NB4 (cell line): ENCODE results near the gene LMO1.

Source experiments
- DNase-seq: peaks from one replicate; pipeline ENCODE4 v3.0.0; 2010; ENCODE audit warnings: low read depth
- H3K4me3 ChIP-seq: one replicate; pipeline ENCODE4 v1.5.1; 2011; ENCODE audit warnings: mild to moderate bottlenecking, low read depth, low read length, moderate library complexity
- MYC ChIP-seq: IDR thresholded peaks from 2 replicates; pipeline ENCODE4 v1.6.1; 2011; ENCODE audit warnings: low read depth, low read length
- POLR2A ChIP-seq: IDR thresholded peaks from 2 replicates; pipeline ENCODE4 v1.6.1; 2011; ENCODE audit warnings: mild to moderate bottlenecking; ENCODE audit not compliant: insufficient read length; ENCODE audit errors: extremely low read depth
- TF ChIP-seq, protein P1 (sequence below): IDR thresholded peaks from one replicate; pipeline ENCODE4 v1.5.1; 2012; ENCODE audit warnings: low read depth, low read length
- TF ChIP-seq, protein P2 (sequence below): IDR thresholded peaks from 2 replicates; pipeline ENCODE4 v1.6.1; 2011; ENCODE audit warnings: low read depth, low read length

Gene LMO1

GRCh38 chr11:8261291-8261690 is 2.4 kb downstream of the LMO1 start:
- H3K4me3 ChIP-seq: no peak overlapping the region
- TF ChIP-seq POLR2A (no peak), MYC (no peak)
- TF ChIP-seq, protein P1, sequence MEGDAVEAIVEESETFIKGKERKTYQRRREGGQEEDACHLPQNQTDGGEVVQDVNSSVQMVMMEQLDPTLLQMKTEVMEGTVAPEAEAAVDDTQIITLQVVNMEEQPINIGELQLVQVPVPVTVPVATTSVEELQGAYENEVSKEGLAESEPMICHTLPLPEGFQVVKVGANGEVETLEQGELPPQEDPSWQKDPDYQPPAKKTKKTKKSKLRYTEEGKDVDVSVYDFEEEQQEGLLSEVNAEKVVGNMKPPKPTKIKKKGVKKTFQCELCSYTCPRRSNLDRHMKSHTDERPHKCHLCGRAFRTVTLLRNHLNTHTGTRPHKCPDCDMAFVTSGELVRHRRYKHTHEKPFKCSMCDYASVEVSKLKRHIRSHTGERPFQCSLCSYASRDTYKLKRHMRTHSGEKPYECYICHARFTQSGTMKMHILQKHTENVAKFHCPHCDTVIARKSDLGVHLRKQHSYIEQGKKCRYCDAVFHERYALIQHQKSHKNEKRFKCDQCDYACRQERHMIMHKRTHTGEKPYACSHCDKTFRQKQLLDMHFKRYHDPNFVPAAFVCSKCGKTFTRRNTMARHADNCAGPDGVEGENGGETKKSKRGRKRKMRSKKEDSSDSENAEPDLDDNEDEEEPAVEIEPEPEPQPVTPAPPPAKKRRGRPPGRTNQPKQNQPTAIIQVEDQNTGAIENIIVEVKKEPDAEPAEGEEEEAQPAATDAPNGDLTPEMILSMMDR: no peak
- DNase-seq: no peak

DNA sequence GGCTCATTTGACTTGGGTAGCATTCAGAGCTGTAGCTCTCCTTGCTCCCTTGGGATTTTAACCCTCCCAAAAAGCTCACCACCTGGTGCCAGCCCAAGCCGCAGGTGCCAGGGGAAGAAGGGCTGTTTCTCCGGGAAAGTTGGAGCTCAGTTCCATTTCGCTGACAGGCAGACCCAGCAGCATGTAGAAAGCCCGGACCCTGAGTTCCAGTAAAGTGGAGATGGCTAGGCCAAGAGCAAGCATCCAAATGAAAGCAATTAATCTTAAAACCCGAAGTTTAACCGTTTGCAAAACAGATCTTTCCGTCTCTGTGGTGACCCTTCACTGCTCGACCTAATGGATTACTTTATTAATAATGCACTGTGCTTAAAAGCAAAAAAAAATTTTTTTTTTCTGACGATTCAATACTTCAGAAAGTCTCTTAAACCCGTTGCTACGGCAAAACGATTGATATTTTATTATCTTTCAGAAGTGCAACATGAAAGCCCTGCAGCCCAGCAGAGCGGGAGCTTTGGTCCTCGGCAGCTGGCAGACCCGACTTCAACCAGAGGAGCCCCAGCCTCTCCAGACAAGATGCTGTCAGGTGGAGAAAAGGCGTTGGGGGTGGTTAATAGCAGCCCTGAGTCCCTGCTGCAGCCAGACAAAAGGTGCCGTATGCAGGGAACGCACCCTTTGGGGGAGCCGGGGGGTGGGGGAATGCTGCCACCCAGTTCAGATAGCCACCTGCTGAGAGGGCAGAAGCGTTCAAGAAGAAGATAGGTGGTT is 3.3 kb downstream of the LMO1 start:
- DNase-seq: no peak
- no peak for TF ChIP-seq MYC
- TF ChIP-seq, protein P1: no peak
- no peak overlapping the region for H3K4me3 ChIP-seq

DNA sequence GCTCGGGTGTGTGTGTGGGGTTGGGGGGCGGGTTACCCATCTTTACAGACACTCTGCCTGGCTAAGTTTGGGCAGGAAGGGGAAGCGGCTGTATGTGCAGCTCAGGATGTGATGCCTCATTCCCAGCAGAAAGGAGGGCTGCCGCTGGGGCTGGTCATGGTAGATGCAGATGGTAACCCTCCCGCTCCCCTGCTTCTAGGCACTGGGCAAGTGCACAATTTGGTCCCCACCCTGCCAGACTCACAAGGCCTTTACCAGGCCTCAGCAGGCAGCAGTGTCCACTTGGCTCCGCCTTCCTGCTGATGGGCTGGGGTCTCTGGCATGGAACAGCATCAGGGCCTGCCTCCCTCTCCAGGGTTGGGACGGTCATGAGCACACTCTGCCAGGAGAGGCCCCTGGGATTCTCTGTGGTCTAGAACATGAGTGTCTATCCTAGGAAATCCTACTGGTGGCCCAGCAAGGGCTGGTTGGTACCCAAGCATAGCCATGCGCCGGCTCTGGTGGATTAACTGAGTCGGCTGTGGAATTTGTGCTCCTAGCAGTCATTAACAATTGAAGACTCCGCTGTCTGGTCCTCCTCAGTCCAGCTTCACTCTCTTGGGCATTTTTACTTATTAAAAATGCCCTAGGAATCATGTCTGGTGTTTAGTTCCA is 4.2 kb downstream of the LMO1 start:
- no peak overlapping the region for H3K4me3 ChIP-seq
- TF ChIP-seq MYC (no peak), POLR2A (no peak)
- TF ChIP-seq, protein P2, sequence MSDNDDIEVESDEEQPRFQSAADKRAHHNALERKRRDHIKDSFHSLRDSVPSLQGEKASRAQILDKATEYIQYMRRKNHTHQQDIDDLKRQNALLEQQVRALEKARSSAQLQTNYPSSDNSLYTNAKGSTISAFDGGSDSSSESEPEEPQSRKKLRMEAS: no peak
- TF ChIP-seq, protein P1: no peak
- no peak for DNase-seq

- H3K4me3 ChIP-seq: no peak overlapping the region
- peak; percentile 55 for DNase-seq
- TF ChIP-seq POLR2A: no peak
- TF ChIP-seq, protein P2: no peak
- TF ChIP-seq MYC: no peak
- TF ChIP-seq, protein P1: no peak
Observed at GRCh38 chr11:8258784-8259183, 4.9 kb downstream of the LMO1 start.

DNA sequence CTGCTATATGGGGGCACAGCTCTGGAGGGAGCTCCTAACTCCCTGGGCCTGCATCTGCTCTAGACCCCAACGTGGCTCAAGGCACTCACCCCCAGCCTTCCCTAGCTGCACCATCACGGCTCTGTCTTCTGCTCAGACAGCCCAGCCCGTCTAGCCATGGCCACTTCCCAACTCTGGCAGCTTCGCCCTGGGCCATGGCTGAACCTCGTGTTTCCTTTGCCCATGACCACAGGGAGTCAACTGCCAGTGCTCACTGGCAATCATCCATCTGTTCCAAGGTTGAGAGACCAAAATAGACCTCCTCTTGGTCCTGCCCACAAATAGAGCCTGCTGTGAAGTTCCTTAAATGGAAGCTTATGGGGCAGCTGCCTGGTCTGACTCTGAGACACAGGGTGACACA is 5.4 kb downstream of the LMO1 start:
- TF ChIP-seq, protein P1: no peak
- TF ChIP-seq, protein P2: no peak
- no peak for TF ChIP-seq MYC
- no peak for TF ChIP-seq POLR2A
- peak; percentile 21 for DNase-seq
- H3K4me3 ChIP-seq: no peak overlapping the region
